ENCODE data around the gene EEA1. TPM values are rescaled to one million over a fixed set of nuclear protein-coding genes. Genes with fewer than 3 reads are reported as not detected.

EEA1 gene
- 3.6 to 8.1 TPM (median 5.4 TPM) in 5 replicates for total RNA-seq (2022; extraction: Qiagen RNA extraction)

DNA sequence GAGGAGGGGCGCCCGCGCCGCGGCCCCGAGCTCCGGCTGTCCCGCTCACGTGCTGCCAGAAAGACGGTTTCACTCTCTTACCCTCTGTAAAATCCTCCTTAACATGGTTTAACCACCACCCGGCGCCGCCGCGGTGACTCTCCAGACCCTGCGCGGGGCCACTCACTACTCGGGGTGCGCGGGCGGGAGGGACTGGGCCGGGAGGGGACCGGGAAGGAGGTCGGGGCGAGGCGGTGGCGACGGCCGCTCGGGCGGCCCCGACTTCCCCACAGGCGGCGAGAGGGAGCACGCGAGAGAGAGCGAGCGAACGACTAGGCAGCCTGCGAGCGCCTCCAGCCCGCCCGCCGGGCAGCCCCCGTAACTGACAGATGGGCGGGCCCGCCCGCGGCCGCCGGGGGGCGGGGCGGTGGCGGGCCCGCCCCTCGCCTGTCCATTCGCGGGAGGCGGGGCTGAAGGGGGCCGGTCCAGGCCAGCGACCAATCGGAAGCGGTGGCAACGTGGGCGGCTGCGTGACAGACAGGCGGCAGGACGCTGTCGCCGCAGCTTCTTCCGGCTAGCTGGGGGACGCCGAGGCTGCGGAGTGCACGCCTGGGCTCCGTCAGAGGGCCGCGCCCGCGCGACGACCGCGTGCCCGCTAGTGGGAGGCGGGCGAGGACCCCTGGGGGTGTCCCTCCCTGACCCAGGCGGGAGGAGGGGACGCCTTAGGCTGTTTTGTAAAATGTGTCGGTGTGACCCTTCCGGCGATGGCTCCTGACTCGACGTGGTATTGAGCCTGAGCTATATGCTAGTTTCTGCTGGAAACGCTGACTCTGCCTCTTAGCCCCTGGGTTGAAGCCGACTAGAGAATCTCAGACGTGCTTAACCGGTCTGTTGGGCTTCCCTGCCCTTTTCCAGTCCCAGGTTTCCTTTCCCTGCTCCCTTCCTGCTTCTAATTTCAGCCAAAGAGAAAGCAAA lies at the start of gene EEA1:
EEA1 (minus strand) TSS at position 334 of the 954 bp plus-strand sequence; CDS start at position 105, 229 bp downstream.

Other genes starting within 250 kb of the EEA1 start
- gene PLEKHG7, start 226.3 kb downstream of the EEA1 start, total RNA-seq (2022; extraction: Qiagen RNA extraction): not detected in 5 replicates